ENCODE results near the gene SOBP.
"Not testable (repeated sequence)": the region's sequence is repeated elsewhere in the genome, so short reads cannot be mapped to it uniquely, and the experiment has no call there.

The SOBP gene

GRCh38 chr6:107470364-107470763 lies 19.6 kb upstream of the SOBP start:
- Histone ChIP-seq H2BK12ac (ENCODE audit: low read length in 2 of 2) (no peak overlapping the region), H2BK120ac (ENCODE audit: low read depth, low read length) (no peak overlapping the region), H3K4ac (ENCODE audit: low read depth in 1 of 2, low read length in 2 of 2) (no peak overlapping the region), H3K14ac (ENCODE audit: low read length in 2 of 2) (no peak overlapping the region), H2AK5ac (ENCODE audit: low read length, severe bottlenecking) (no peak overlapping the region), H3K27ac (ENCODE audit: low read length, poor library complexity, severe bottlenecking) (no peak overlapping the region), H2AFZ (ENCODE audit: low read depth, low read length) (no peak overlapping the region), H3K18ac (ENCODE audit: low read depth in 1 of 2, low read length in 2 of 2) (no peak overlapping the region), H3K79me1 (replicated peaks; ENCODE audit: low read length, poor library complexity, severe bottlenecking) (no peaks in the 10 kb centered on the region), H2BK5ac (ENCODE audit: low read depth, low read length, poor library complexity, severe bottlenecking) (no peak overlapping the region), H3K23ac (ENCODE audit: low read length in 2 of 2) (no peak overlapping the region), H3K9ac (ENCODE audit: low read length) (no peak overlapping the region), H3K36me3 (ENCODE audit: control insufficient read depth in 1 of 2, insufficient read depth in 2 of 2, low read depth in 1 of 2, low read length in 2 of 2) (no peaks in the 10 kb centered on the region), H3K4me2 (ENCODE audit: low read length, poor library complexity, severe bottlenecking) (no peak overlapping the region), H4K8ac (ENCODE audit: low read length) (no peak overlapping the region), H2BK15ac (ENCODE audit: low read depth, poor library complexity, severe bottlenecking) (no peak overlapping the region), H3K27me3 (ENCODE audit: control insufficient read depth in 1 of 2, insufficient read depth in 1 of 2, low read length in 2 of 2) (peaks cover 0 to 13% of the 10 kb centered on the region in 2 experiments), H3K4me3 (ENCODE audit: insufficient read depth in 1 of 2, low read depth in 1 of 2, low read length in 2 of 2) (no peak overlapping the region), H4K91ac (ENCODE audit: low read length) (no peak overlapping the region), H3K9me3 (ENCODE audit: control insufficient read depth, low read length) (no peaks in the 10 kb centered on the region), H3K4me1 (ENCODE audit: control insufficient read depth, insufficient read depth, low read depth, low read length) (no peaks in the 10 kb centered on the region)
- DNase-seq, result no peak
- WGBS, result 56% methylated on average over 1 of the region's 1 CpG

GRCh38 chr6:107473660-107474059 lies 16.3 kb upstream of the SOBP start:
- Histone ChIP-seq H3K4me3 (ENCODE audit: insufficient read depth in 1 of 2, low read depth in 1 of 2, low read length in 2 of 2) (no peak overlapping the region), H2BK12ac (ENCODE audit: low read length in 2 of 2) (no peak overlapping the region), H3K4ac (ENCODE audit: low read depth in 1 of 2, low read length in 2 of 2) (no peak overlapping the region), H2BK5ac (ENCODE audit: low read depth, low read length, poor library complexity, severe bottlenecking) (no peak overlapping the region), H3K9me3 (ENCODE audit: control insufficient read depth, low read length) (no peaks in the 10 kb centered on the region), H3K36me3 (ENCODE audit: control insufficient read depth in 1 of 2, insufficient read depth in 2 of 2, low read depth in 1 of 2, low read length in 2 of 2) (no peaks in the 10 kb centered on the region), H2BK120ac (ENCODE audit: low read depth, low read length) (no peak overlapping the region), H2AK5ac (ENCODE audit: low read length, severe bottlenecking) (no peak overlapping the region), H3K9ac (ENCODE audit: low read length) (no peak overlapping the region), H3K79me1 (replicated peaks; ENCODE audit: low read length, poor library complexity, severe bottlenecking) (no peaks in the 10 kb centered on the region), H2AFZ (ENCODE audit: low read depth, low read length) (peak overlapping the region; percentile 76), H3K23ac (ENCODE audit: low read length in 2 of 2) (peak overlapping the region in 1 of 2 experiments; percentile 34), H3K14ac (ENCODE audit: low read length in 2 of 2) (no peak overlapping the region), H4K91ac (ENCODE audit: low read length) (no peak overlapping the region), H3K4me2 (ENCODE audit: low read length, poor library complexity, severe bottlenecking) (no peak overlapping the region), H3K27ac (ENCODE audit: low read length, poor library complexity, severe bottlenecking) (no peak overlapping the region), H3K27me3 (ENCODE audit: control insufficient read depth in 1 of 2, insufficient read depth in 1 of 2, low read length in 2 of 2) (peaks cover 0 to 5% of the 10 kb centered on the region in 2 experiments), H3K18ac (ENCODE audit: low read depth in 1 of 2, low read length in 2 of 2) (no peak overlapping the region), H3K4me1 (ENCODE audit: control insufficient read depth, insufficient read depth, low read depth, low read length) (no peaks in the 10 kb centered on the region), H4K8ac (ENCODE audit: low read length) (no peak overlapping the region), H2BK15ac (ENCODE audit: low read depth, poor library complexity, severe bottlenecking) (no peak overlapping the region)
- no peak for DNase-seq
- 75% methylated on average over 5 of the region's 5 CpGs for WGBS

GRCh38 chr6:107475360-107475759 lies 14.6 kb upstream of the SOBP start:
- not testable (repeated sequence) for H3K27ac ChIP-seq (ENCODE audit: low read length, poor library complexity, severe bottlenecking); H3K18ac ChIP-seq (ENCODE audit: low read depth in 1 of 2, low read length in 2 of 2); H3K36me3 ChIP-seq (ENCODE audit: control insufficient read depth in 1 of 2, insufficient read depth in 2 of 2, low read depth in 1 of 2, low read length in 2 of 2); H3K79me1 ChIP-seq (replicated peaks; ENCODE audit: low read length, poor library complexity, severe bottlenecking); H3K27me3 ChIP-seq (ENCODE audit: control insufficient read depth in 1 of 2, insufficient read depth in 1 of 2, low read length in 2 of 2); H2BK5ac ChIP-seq (ENCODE audit: low read depth, low read length, poor library complexity, severe bottlenecking); H4K8ac ChIP-seq (ENCODE audit: low read length); H2AFZ ChIP-seq (ENCODE audit: low read depth, low read length); H3K4me1 ChIP-seq (ENCODE audit: control insufficient read depth, insufficient read depth, low read depth, low read length); H3K9me3 ChIP-seq (ENCODE audit: control insufficient read depth, low read length); H2BK12ac ChIP-seq (ENCODE audit: low read length in 2 of 2); H4K91ac ChIP-seq (ENCODE audit: low read length); H3K14ac ChIP-seq (ENCODE audit: low read length in 2 of 2); H2BK120ac ChIP-seq (ENCODE audit: low read depth, low read length); H3K4me2 ChIP-seq (ENCODE audit: low read length, poor library complexity, severe bottlenecking); H3K4ac ChIP-seq (ENCODE audit: low read depth in 1 of 2, low read length in 2 of 2); DNase-seq; H3K9ac ChIP-seq (ENCODE audit: low read length); H3K4me3 ChIP-seq (ENCODE audit: insufficient read depth in 1 of 2, low read depth in 1 of 2, low read length in 2 of 2); H2AK5ac ChIP-seq (ENCODE audit: low read length, severe bottlenecking); H2BK15ac ChIP-seq (ENCODE audit: low read depth, poor library complexity, severe bottlenecking); H3K23ac ChIP-seq (ENCODE audit: low read length in 2 of 2)
- 84% methylated on average over 3 of the region's 3 CpGs for WGBS

GRCh38 chr6:107475826-107476225 lies 14.1 kb upstream of the SOBP start:
- not testable (repeated sequence) for H2BK15ac ChIP-seq (ENCODE audit: low read depth, poor library complexity, severe bottlenecking); H3K9ac ChIP-seq (ENCODE audit: low read length); H2BK5ac ChIP-seq (ENCODE audit: low read depth, low read length, poor library complexity, severe bottlenecking); H3K23ac ChIP-seq (ENCODE audit: low read length in 2 of 2); H3K14ac ChIP-seq (ENCODE audit: low read length in 2 of 2); H3K9me3 ChIP-seq (ENCODE audit: control insufficient read depth, low read length); H3K4ac ChIP-seq (ENCODE audit: low read depth in 1 of 2, low read length in 2 of 2); H2BK120ac ChIP-seq (ENCODE audit: low read depth, low read length); H3K36me3 ChIP-seq (ENCODE audit: control insufficient read depth in 1 of 2, insufficient read depth in 2 of 2, low read depth in 1 of 2, low read length in 2 of 2); H3K18ac ChIP-seq (ENCODE audit: low read depth in 1 of 2, low read length in 2 of 2); H4K8ac ChIP-seq (ENCODE audit: low read length); DNase-seq; H3K27me3 ChIP-seq (ENCODE audit: control insufficient read depth in 1 of 2, insufficient read depth in 1 of 2, low read length in 2 of 2); H4K91ac ChIP-seq (ENCODE audit: low read length); H3K4me2 ChIP-seq (ENCODE audit: low read length, poor library complexity, severe bottlenecking); H2AK5ac ChIP-seq (ENCODE audit: low read length, severe bottlenecking); H2AFZ ChIP-seq (ENCODE audit: low read depth, low read length); H2BK12ac ChIP-seq (ENCODE audit: low read length in 2 of 2); H3K27ac ChIP-seq (ENCODE audit: low read length, poor library complexity, severe bottlenecking); H3K4me1 ChIP-seq (ENCODE audit: control insufficient read depth, insufficient read depth, low read depth, low read length); H3K4me3 ChIP-seq (ENCODE audit: insufficient read depth in 1 of 2, low read depth in 1 of 2, low read length in 2 of 2); H3K79me1 ChIP-seq (replicated peaks; ENCODE audit: low read length, poor library complexity, severe bottlenecking)
- WGBS, result no CpG with 5 or more reads among the region's 3 CpGs
